Parathyroid adenoma (tissue), 2 donors: ENCODE results near the gene CFAP58.

ENCODE experiments used
- H2AFZ ChIP-seq: fragments of 300-600 bp; sonication (generic); one replicate; pipeline ENCODE4 v1.7.0; 2017; ENCODE audit warnings: antibody characterized with exemption, mild to moderate bottlenecking
- H3K27ac ChIP-seq: fragments of 300-600 bp; sonication (generic); one replicate; pipeline ENCODE4 v1.7.0; 2017
- H3K27me3 ChIP-seq: fragments of 300-600 bp; sonication (generic); one replicate; pipeline ENCODE4 v1.7.0; 2017; ENCODE audit warnings: low read length; ENCODE audit not compliant: control insufficient read depth, insufficient read depth
- H3K36me3 ChIP-seq: fragments of 300-600 bp; sonication (generic); one replicate; pipeline ENCODE4 v1.7.0; 2017; ENCODE audit warnings: low read length; ENCODE audit not compliant: control insufficient read depth, insufficient read depth
- H3K4me1 ChIP-seq: fragments of 300-600 bp; sonication (generic); one replicate; pipeline ENCODE4 v1.7.0; 2017; ENCODE audit warnings: control low read depth
- H3K4me2 ChIP-seq: fragments of 300-600 bp; sonication (generic); one replicate; pipeline ENCODE4 v1.7.0; 2017; ENCODE audit warnings: low read length
- H3K4me3 ChIP-seq: fragments of 300-600 bp; sonication (generic); one replicate; pipeline ENCODE4 v1.7.0; 2017; ENCODE audit warnings: low read depth, low read length
- H3K79me2 ChIP-seq: fragments of 300-600 bp; sonication (generic); one replicate; pipeline ENCODE4 v1.7.0; 2017; ENCODE audit warnings: control low read depth
- H3K9ac ChIP-seq: fragments of 300-600 bp; sonication (generic); one replicate; pipeline ENCODE4 v1.7.0; 2017; ENCODE audit warnings: mild to moderate bottlenecking
- H3K9me3 ChIP-seq: fragments of 300-600 bp; sonication (generic); one replicate; pipeline ENCODE4 v1.7.0; 2017; ENCODE audit warnings: low read length; ENCODE audit not compliant: control insufficient read depth
- TF ChIP-seq, protein P1 (sequence below): fragments of 300-600 bp; sonication (generic); IDR thresholded peaks from one replicate; pipeline ENCODE4 v1.7.0; 2017; ENCODE audit warnings: antibody characterized with exemption, mild to moderate bottlenecking
- donor health status: primary hyperparathyroidism.

CFAP58 gene

DNA sequence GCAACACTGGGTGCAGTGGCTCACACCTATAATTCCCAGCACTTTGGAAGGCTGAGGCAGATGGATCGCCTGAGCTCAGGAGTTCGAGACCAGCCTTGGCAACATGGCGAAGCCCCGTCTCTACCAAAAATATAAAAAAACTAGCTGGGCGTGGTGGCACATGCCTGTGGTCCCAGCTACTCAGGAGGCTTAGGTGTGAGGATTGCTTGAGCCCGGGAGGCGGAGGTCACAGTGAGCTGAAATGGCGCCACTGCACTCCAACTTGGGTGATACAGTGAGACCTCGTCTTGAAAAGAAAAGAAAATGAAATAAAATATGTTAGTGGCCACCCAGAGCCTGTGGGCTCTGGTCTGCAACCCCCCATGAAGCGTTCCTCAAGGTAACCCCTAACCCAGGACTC, 28.7 kb upstream of the CFAP58 start:
- H3K4me1 ChIP-seq = peaks cover 7% of the 10 kb centered on the region
- H3K4me3 ChIP-seq = no peak overlapping the region
- no peaks in the 10 kb centered on the region for H3K9me3 ChIP-seq
- H3K79me2 ChIP-seq = peaks cover 12% of the 10 kb centered on the region
- no peak overlapping the region for H2AFZ ChIP-seq
- peak overlapping the region; percentile 53 for H3K27ac ChIP-seq
- H3K27me3 ChIP-seq = no peaks in the 10 kb centered on the region
- H3K36me3 ChIP-seq = no peaks in the 10 kb centered on the region
- H3K4me2 ChIP-seq = no peak overlapping the region
- no peak overlapping the region for H3K9ac ChIP-seq
- TF ChIP-seq, protein P1, sequence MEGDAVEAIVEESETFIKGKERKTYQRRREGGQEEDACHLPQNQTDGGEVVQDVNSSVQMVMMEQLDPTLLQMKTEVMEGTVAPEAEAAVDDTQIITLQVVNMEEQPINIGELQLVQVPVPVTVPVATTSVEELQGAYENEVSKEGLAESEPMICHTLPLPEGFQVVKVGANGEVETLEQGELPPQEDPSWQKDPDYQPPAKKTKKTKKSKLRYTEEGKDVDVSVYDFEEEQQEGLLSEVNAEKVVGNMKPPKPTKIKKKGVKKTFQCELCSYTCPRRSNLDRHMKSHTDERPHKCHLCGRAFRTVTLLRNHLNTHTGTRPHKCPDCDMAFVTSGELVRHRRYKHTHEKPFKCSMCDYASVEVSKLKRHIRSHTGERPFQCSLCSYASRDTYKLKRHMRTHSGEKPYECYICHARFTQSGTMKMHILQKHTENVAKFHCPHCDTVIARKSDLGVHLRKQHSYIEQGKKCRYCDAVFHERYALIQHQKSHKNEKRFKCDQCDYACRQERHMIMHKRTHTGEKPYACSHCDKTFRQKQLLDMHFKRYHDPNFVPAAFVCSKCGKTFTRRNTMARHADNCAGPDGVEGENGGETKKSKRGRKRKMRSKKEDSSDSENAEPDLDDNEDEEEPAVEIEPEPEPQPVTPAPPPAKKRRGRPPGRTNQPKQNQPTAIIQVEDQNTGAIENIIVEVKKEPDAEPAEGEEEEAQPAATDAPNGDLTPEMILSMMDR = no peak

DNA sequence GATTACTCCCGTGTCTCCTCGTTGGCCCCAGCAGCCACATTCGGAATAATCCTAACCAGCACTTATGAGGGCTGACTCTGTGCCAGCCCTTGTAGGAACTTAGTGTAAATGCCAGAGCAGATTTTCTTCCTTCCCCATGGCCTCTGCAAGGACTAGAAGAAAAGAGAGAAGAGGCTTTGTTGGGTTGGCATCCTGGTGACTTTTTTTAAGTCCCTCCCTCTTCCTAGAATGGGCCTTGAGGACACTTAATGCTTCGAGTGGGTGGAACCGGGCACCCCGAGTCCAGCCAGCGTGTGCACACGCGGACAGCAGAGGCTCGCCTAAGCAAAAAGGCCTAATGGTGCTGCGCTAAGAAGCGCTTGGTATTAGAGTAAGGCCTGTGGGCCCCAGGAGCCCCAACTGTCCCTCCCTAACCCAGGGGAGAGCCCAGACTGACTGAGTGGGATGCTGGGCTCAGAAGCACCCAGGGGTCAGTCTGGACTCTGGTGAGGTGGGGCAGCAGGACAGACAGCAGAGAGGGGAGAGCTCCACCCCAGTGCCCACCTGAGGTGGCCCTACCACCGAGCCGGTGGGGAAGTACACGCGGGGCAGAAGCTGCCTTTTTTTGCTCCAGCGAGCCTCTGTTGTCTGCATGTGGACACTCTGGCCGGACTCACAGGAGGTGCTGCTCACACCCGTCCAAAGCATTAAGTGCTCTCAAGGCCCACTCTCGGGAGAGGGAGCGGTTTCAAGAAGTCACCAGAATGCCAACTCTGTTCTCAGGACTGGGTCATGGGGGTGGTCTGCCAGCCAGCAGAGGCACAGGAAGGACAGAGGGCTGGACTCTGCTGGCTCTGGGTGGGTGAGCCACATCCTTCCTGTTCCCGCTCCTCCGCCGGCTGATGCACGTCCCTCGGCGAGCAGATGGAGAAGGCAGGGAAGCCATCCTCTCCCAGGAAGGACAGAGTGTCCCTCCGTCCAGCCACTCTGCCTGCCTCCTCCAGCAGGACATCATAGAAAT, 27.9 kb upstream of the CFAP58 start:
- TF ChIP-seq, protein P1 = no peak
- Histone ChIP-seq H3K27me3 (no peaks in the 10 kb centered on the region), H3K27ac (peak overlapping the region; percentile 53), H3K4me1 (peaks cover 7% of the 10 kb centered on the region), H2AFZ (no peak overlapping the region), H3K79me2 (peaks cover 14% of the 10 kb centered on the region), H3K9ac (no peak overlapping the region), H3K36me3 (no peaks in the 10 kb centered on the region), H3K9me3 (no peaks in the 10 kb centered on the region), H3K4me3 (no peak overlapping the region), H3K4me2 (no peak overlapping the region)

DNA sequence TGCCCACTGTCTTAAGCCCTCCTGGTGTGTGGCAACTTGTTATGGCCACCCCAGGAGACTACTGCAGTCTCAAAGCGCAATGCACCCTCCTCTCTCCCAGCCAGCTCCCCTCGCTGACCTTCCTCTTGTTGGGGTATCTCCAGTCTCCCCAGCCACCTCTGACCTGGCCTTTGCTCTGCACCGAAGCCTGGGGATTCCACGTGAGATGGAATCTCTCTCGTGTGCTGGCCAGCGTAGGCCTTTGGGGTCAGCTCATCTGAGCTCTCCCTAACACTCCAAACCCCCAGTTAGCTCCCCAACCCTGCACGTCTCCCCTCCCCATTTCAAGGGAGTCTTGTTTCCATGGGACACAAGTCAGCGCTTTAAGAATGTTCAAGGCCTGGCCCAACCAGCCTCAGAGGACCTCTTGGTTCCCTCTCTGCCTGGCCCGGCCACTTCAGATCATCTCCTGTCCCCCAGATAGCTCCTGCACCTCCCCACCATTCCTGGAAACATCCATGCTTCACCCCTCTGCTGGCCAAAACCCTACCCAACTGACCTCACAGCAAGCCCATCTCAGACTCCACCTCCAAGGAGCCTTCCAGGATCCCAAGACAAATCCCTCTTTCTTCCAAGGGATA, 26.5 kb upstream of the CFAP58 start:
- Histone ChIP-seq H3K27ac (peak overlapping the region; percentile 27), H3K4me3 (no peak overlapping the region), H3K36me3 (no peaks in the 10 kb centered on the region), H3K9me3 (no peaks in the 10 kb centered on the region), H3K4me2 (no peak overlapping the region), H3K9ac (no peak overlapping the region), H2AFZ (no peak overlapping the region), H3K4me1 (peaks cover 9% of the 10 kb centered on the region), H3K79me2 (peaks cover 19% of the 10 kb centered on the region), H3K27me3 (no peaks in the 10 kb centered on the region)
- TF ChIP-seq, protein P1 = no peak

DNA sequence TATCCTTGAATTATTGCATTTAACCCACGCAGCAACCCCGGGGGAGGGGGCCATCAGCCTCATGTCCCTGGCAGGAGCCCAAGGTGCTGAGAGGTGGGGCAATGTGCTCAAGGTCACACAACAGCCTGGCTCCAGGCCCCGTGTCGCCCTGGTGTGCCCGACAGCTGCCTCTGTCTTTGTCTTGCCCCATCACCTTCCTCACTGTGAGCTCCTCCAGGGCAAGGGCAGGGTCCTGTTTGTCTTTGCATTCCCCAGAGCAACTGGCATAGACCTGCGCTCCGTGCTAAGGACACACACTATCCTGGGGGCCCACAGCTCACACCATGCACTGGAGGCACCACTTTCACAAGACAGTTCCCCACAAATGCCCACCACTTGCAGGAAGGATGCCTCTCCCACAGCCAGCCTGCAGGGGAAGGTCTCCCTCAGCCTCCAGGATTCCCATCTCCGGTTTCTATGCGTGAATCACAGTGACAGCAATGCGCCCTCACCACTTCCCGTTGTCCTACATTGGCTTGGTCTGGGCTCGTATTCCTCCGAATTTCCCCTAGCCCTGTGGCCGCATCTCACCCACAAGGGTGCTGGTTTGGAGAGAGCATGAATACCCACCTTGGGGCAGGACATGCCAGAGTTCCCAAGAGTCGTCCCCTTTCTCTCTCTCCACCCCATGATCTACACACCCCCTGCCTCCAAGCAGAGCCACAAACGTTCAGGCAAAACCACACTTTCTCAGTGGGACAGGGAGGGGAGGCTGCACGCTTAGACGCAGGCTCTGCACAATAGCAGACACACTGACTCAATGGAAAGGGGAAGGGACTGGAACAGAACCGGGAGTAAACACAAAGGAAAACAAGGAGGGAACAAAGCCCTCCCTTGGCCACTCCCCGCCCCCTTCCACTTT, 25.6 kb upstream of the CFAP58 start:
- Histone ChIP-seq H3K79me2 (peaks cover 22% of the 10 kb centered on the region), H3K4me1 (peaks cover 2% of the 10 kb centered on the region), H3K36me3 (no peaks in the 10 kb centered on the region), H3K4me3 (no peak overlapping the region), H3K4me2 (no peak overlapping the region), H3K27me3 (no peaks in the 10 kb centered on the region), H2AFZ (no peak overlapping the region), H3K27ac (peak overlapping the region; percentile 42), H3K9me3 (no peaks in the 10 kb centered on the region), H3K9ac (no peak overlapping the region)
- TF ChIP-seq, protein P1 = no peak
